OCI-LY7 (cell line): ENCODE results near the gene LIN9. TPM values are rescaled to one million over a fixed set of nuclear protein-coding genes. Genes with fewer than 3 reads are reported as not detected.

Source experiments
- BruUV-seq: library from RNA; stranded (reverse); fragments of 400-500 nt; replicated peaks from 2 replicates; lab custom pipeline; 2021; lab: Mats Ljungman, UMichigan
- CTCF ChIA-PET: fragments of 300-600 bp; sonication (Branson Sonifier 250); formaldehyde crosslinking; loops from one replicate; lab custom pipeline; 2022; ENCODE audit warnings: antibody characterized with exemption; ENCODE audit not compliant: unreplicated experiment; lab: Charles Lee
- POLR2A ChIA-PET: fragments of 300-600 bp; sonication (Branson Sonifier 250); formaldehyde crosslinking; loops from one replicate; lab custom pipeline; 2022; ENCODE audit warnings: antibody characterized with exemption; lab: Charles Lee
- DNase-seq: peaks from one replicate; pipeline ENCODE4 v3.0.0-alpha.2; 2015; ENCODE audit warnings: low spot score
- H2AFZ ChIP-seq: fragments of 200-600 bp; sonication (generic), shearing (Covaris generic); 2 replicates; pipeline ENCODE4 v1.6.1; 2014; ENCODE audit warnings: mild to moderate bottlenecking, antibody characterized with exemption, low read length, moderate library complexity
- H3K27ac ChIP-seq: fragments of 200-600 bp; sonication (generic); 2 replicates; pipeline ENCODE4 v1.5.1; 2014; ENCODE audit warnings: mixed run types, low read depth, mild to moderate bottlenecking, moderate library complexity, low read length, inconsistent platforms; ENCODE audit not compliant: poor library complexity, severe bottlenecking
- H3K36me3 ChIP-seq: fragments of 200-600 bp; sonication (generic); 2 replicates; pipeline ENCODE4 v1.6.1; 2014; ENCODE audit warnings: mild to moderate bottlenecking, antibody characterized with exemption, low read length, moderate library complexity, mixed read lengths; ENCODE audit not compliant: insufficient read depth
- H3K4me1 ChIP-seq: fragments of 200-600 bp; sonication (generic); 2 replicates; pipeline ENCODE4 v1.5.1; 2014; ENCODE audit warnings: mild to moderate bottlenecking, low read length; ENCODE audit not compliant: insufficient read depth, poor library complexity, severe bottlenecking
- H3K4me2 ChIP-seq: fragments of 200-600 bp; sonication (generic); 2 replicates; pipeline ENCODE4 v1.6.1; 2014; ENCODE audit warnings: mild to moderate bottlenecking, low read length
- H3K4me3 ChIP-seq: fragments of 200-600 bp; sonication (generic); 2 replicates; pipeline ENCODE4 v1.5.1; 2014; ENCODE audit warnings: mild to moderate bottlenecking, low read depth, low read length; ENCODE audit not compliant: poor library complexity, severe bottlenecking
- H3K79me2 ChIP-seq: fragments of 200-600 bp; sonication (generic); 2 replicates; pipeline ENCODE4 v1.6.1; 2016; ENCODE audit warnings: low read depth, mild to moderate bottlenecking, low read length, moderate library complexity, mixed read lengths; ENCODE audit not compliant: insufficient read depth
- H3K9me2 ChIP-seq: fragments of 200-600 bp; sonication (generic); 2 replicates; pipeline ENCODE4 v1.6.1; 2016; ENCODE audit warnings: mild to moderate bottlenecking, low read length, mixed read lengths; ENCODE audit not compliant: insufficient read depth
- H3K9me3 ChIP-seq: fragments of 200-600 bp; sonication (generic); 2 replicates; pipeline ENCODE4 v1.6.1; 2014; ENCODE audit warnings: mild to moderate bottlenecking, mixed run types, low read length, mixed read lengths
- H4K20me1 ChIP-seq: fragments of 200-600 bp; sonication (generic); 2 replicates; pipeline ENCODE4 v1.6.1; 2014; ENCODE audit warnings: mild to moderate bottlenecking, antibody characterized with exemption, low read length, moderate library complexity, mixed read lengths; ENCODE audit not compliant: insufficient read depth
- EZH2phosphoT487 ChIP-seq: fragments of 200-600 bp; sonication (generic); IDR thresholded peaks from 2 replicates; pipeline ENCODE4 v1.6.1; 2018; ENCODE audit warnings: low read depth, borderline replicate concordance, mild to moderate bottlenecking, mixed run types, antibody characterized with exemption, low read length, moderate library complexity, mixed read lengths
- intact Hi-C: fragments of 100-400 bp; cut with micrococcal nuclease; formaldehyde crosslinking; loops from one replicate; pipeline ENCODE4 v1.10.0; 2022; ENCODE audit not compliant: unreplicated experiment
- total RNA-seq, 2 experiments: library from RNA; depleted of rRNA in 1 of 2; stranded (reverse); fragments of >200 nt in 1 of 2; shearing (Covaris generic) in 1 of 2; gene quantifications; 2 replicates each; pipeline ENCODE4 v1.2.3, GENCODE V29; 2014 to 2022
- TF ChIP-seq, protein P1 (sequence below): fragments of 200-600 bp; sonication (generic); conservative IDR thresholded peaks from 2 replicates; pipeline ENCODE4 v1.5.1; 2014; ENCODE audit warnings: mild to moderate bottlenecking, antibody characterized with exemption, low read length, moderate library complexity, mixed read lengths

The LIN9 gene
- total RNA-seq, 2 experiments from 2014 or later: 19.7 to 20.1 TPM

DNA sequence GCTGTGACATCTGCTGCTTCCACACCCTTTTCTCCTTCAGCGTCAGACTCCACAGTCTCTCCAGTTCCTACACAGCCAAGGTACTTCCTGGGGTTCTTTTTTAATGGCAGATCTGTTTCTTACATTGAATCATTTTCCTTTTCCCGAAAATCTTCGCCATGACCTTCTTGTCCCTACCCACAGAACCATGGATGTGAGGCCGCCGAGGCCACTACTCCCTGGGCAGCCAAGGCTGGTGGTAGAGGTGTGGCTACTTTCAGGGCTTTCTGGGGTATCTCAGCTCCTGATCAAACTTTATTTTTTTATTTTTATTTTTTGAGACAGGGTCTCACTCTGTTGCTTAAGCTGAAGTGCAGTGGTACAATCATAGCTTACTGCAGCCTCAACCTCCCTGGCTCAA lies 9.5 kb upstream of the LIN9 start:
- no peak overlapping the region for H3K4me3 ChIP-seq
- DNase-seq: no peak
- intact Hi-C loops: no loop called here
- H3K36me3 ChIP-seq: no peaks in the 10 kb centered on the region
- H3K4me1 ChIP-seq: no peaks in the 10 kb centered on the region
- 0 out of 2 replicates have a peak, but pooled peaks cover 11% of the 10 kb centered on the region for H3K9me3 ChIP-seq
- no peaks in the 10 kb centered on the region for H3K79me2 ChIP-seq
- H4K20me1 ChIP-seq: no peaks in the 10 kb centered on the region
- CTCF ChIA-PET: no interaction called here
- no peaks in the 10 kb centered on the region for H3K9me2 ChIP-seq
- H2AFZ ChIP-seq: no peak overlapping the region
- TF ChIP-seq, protein P1, sequence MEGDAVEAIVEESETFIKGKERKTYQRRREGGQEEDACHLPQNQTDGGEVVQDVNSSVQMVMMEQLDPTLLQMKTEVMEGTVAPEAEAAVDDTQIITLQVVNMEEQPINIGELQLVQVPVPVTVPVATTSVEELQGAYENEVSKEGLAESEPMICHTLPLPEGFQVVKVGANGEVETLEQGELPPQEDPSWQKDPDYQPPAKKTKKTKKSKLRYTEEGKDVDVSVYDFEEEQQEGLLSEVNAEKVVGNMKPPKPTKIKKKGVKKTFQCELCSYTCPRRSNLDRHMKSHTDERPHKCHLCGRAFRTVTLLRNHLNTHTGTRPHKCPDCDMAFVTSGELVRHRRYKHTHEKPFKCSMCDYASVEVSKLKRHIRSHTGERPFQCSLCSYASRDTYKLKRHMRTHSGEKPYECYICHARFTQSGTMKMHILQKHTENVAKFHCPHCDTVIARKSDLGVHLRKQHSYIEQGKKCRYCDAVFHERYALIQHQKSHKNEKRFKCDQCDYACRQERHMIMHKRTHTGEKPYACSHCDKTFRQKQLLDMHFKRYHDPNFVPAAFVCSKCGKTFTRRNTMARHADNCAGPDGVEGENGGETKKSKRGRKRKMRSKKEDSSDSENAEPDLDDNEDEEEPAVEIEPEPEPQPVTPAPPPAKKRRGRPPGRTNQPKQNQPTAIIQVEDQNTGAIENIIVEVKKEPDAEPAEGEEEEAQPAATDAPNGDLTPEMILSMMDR: no peak
- no peak for TF ChIP-seq EZH2phosphoT487
- no peak overlapping the region for H3K4me2 ChIP-seq
- no peak overlapping the region for H3K27ac ChIP-seq
- POLR2A ChIA-PET: interaction anchor here (1.0 to 2.1 kb wide), 2 partner anchors 9 to 12 kb away, joined by 5 to 7 read pairs; partner anchors contain the start of gene LIN9
- BruUV-seq: no TSS peak

DNA sequence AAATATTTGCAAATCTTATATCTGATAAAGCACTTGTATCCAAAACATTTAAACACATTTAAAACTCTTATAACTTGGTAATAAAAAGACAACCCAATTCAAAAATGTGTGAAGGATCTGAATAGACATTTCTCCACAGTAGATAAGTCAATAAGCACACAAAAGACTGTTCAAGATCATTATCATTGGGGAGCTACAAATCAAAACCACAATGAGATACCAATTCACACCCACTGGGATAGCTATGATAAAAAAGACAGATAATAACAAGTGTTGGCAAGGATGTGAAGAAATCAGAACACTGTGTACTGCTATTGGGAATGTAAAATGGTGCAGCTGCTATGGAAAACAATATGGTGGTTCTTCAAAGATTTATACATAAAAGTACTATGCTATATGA lies 5.1 kb upstream of the LIN9 start:
- intact Hi-C loops: no loop called here
- TF ChIP-seq, protein P1: no peak
- TF ChIP-seq EZH2phosphoT487: no peak
- Histone ChIP-seq H2AFZ (no peak overlapping the region), H3K4me3 (no peak overlapping the region), H3K4me2 (no peak overlapping the region), H3K9me2 (no peaks in the 10 kb centered on the region), H3K79me2 (no peaks in the 10 kb centered on the region), H3K36me3 (no peaks in the 10 kb centered on the region), H4K20me1 (no peaks in the 10 kb centered on the region), H3K27ac (no peak overlapping the region), H3K4me1 (peaks cover 16% of the 10 kb centered on the region), H3K9me3 (0 out of 2 replicates have a peak, but pooled peaks cover 6% of the 10 kb centered on the region)
- ChIA-PET CTCF (no interaction called here), POLR2A (interaction anchor here (0.5 to 1.0 kb wide), 4 partner anchors 10 to 82 kb away, joined by 3 to 6 read pairs (median 4); no protein-coding TSS in a partner anchor)
- DNase-seq: no peak
- no TSS peak for BruUV-seq

DNA sequence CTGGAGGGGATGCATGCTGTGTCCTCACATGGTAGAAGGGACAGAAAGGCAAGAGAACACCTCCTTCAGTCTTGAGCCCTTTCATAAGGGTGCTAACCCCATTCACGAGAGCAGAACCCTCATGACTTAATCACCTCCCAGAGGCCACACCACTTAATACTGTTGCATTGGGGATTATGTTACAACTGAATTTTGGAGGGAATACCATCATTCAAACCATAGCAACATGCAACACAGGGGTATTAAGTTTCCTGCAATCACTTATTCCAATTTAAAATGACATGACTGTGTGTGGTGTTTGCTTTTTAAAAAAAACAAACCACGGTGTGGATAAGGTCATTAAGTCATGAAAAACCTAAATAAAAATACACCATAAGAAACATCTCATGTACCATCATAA lies 3.1 kb upstream of the LIN9 start:
- intact Hi-C loops: no loop called here
- H2AFZ ChIP-seq: no peak overlapping the region

More for the DNA sequence above, 3.1 kb upstream of the LIN9 start:
- no TSS peak for BruUV-seq
- H4K20me1 ChIP-seq: no peaks in the 10 kb centered on the region
- peaks cover 18% of the 10 kb centered on the region for H3K79me2 ChIP-seq
- no peaks in the 10 kb centered on the region for H3K36me3 ChIP-seq
- H3K4me2 ChIP-seq: no peak overlapping the region
- H3K9me3 ChIP-seq: 0 out of 2 replicates have a peak, but pooled peaks cover 6% of the 10 kb centered on the region
- no peak overlapping the region for H3K4me3 ChIP-seq
- ChIA-PET POLR2A (interaction anchor here (0.7 to 0.8 kb wide), 3 partner anchors 21 to 42 kb away, joined by 3 read pairs; no protein-coding TSS in a partner anchor), CTCF (no interaction called here)
- TF ChIP-seq EZH2phosphoT487: no peak
- TF ChIP-seq, protein P1: no peak
- no peak overlapping the region for H3K27ac ChIP-seq
- no peak for DNase-seq
- no peaks in the 10 kb centered on the region for H3K9me2 ChIP-seq
- peaks cover 26% of the 10 kb centered on the region for H3K4me1 ChIP-seq
